SU-DHL-6 (cell line): ENCODE measurements around the gene ST3GAL5.

Source experiments
- H2AFZ ChIP-seq: fragments of 200-600 bp; sonication (generic); 2 replicates; pipeline ENCODE4 v1.6.1; 2014; ENCODE audit warnings: low read depth, mild to moderate bottlenecking, moderate library complexity, mixed read lengths, antibody characterized with exemption, low read length; ENCODE audit not compliant: severe bottlenecking
- H3F3A ChIP-seq: fragments of 200-600 bp; shearing (Covaris generic); 2 replicates; pipeline ENCODE4 v1.6.0; 2016; ENCODE audit warnings: antibody characterized with exemption, mild to moderate bottlenecking; ENCODE audit not compliant: insufficient read depth
- H3K27ac ChIP-seq: fragments of 200-600 bp; sonication (generic); 2 replicates; pipeline ENCODE4 v1.5.1; 2016; ENCODE audit warnings: low read depth, mild to moderate bottlenecking, low read length, moderate library complexity, mixed read lengths
- H3K27me3 ChIP-seq: fragments of 200-600 bp; sonication (generic), shearing (Covaris generic); 2 replicates; pipeline ENCODE4 v1.6.0; 2014; ENCODE audit warnings: mild to moderate bottlenecking, low read length
- H3K36me3 ChIP-seq: fragments of 200-600 bp; sonication (generic); 2 replicates; pipeline ENCODE4 v1.6.1; 2014; ENCODE audit warnings: mild to moderate bottlenecking, low read length, mixed read lengths
- H3K4me2 ChIP-seq: fragments of 300-600, 200-600 bp; shearing (Covaris generic), sonication (generic); 2 replicates; pipeline ENCODE4 v1.6.0; 2014; ENCODE audit warnings: low read length, low read depth, mild to moderate bottlenecking; ENCODE audit not compliant: poor library complexity, severe bottlenecking
- H3K4me3 ChIP-seq: fragments of 200-600 bp; sonication (generic); 2 replicates; pipeline ENCODE4 v1.5.1; 2014; ENCODE audit warnings: antibody characterized with exemption, low read length, mild to moderate bottlenecking, mixed read lengths; ENCODE audit not compliant: insufficient read depth, poor library complexity, severe bottlenecking
- H3K79me2 ChIP-seq: fragments of 200-600 bp; sonication (generic); 2 replicates; pipeline ENCODE4 v1.6.1; 2014; ENCODE audit warnings: mild to moderate bottlenecking, low read length, moderate library complexity; ENCODE audit not compliant: insufficient read depth
- H3K9ac ChIP-seq: fragments of 200-600 bp; sonication (generic); 2 replicates; pipeline ENCODE4 v1.7.0; 2014; ENCODE audit warnings: mild to moderate bottlenecking, low read length
- H3K9me2 ChIP-seq: fragments of 200-600 bp; sonication (generic); replicated peaks from 2 replicates; pipeline ENCODE4 v1.6.1; 2014; ENCODE audit warnings: low read length; ENCODE audit not compliant: insufficient read depth
- H3K9me3 ChIP-seq: fragments of 200-600 bp; sonication (generic); 2 replicates; pipeline ENCODE4 v1.6.1; 2014; ENCODE audit warnings: low read length, mixed read lengths; ENCODE audit not compliant: insufficient read depth
- H4K20me1 ChIP-seq: fragments of 200-600 bp; sonication (generic); 2 replicates; pipeline ENCODE4 v1.6.1; 2014; ENCODE audit warnings: low read depth, mild to moderate bottlenecking, antibody characterized with exemption, low read length, moderate library complexity, mixed read lengths
- EZH2phosphoT487 ChIP-seq: fragments of 200-600 bp; sonication (generic), shearing (Covaris generic); conservative IDR thresholded peaks from 2 replicates; pipeline ENCODE4 v1.6.1; 2018; ENCODE audit warnings: mild to moderate bottlenecking, antibody characterized with exemption, low read length, moderate library complexity, mixed read lengths
- TF ChIP-seq, protein P1 (sequence below): fragments of 200-600 bp; sonication (generic); IDR thresholded peaks from one replicate; pipeline ENCODE4 v1.5.1; 2017; ENCODE audit warnings: antibody characterized with exemption, mild to moderate bottlenecking, low read length, moderate library complexity; ENCODE audit not compliant: insufficient read depth, poor library complexity, severe bottlenecking

The ST3GAL5 gene

DNA sequence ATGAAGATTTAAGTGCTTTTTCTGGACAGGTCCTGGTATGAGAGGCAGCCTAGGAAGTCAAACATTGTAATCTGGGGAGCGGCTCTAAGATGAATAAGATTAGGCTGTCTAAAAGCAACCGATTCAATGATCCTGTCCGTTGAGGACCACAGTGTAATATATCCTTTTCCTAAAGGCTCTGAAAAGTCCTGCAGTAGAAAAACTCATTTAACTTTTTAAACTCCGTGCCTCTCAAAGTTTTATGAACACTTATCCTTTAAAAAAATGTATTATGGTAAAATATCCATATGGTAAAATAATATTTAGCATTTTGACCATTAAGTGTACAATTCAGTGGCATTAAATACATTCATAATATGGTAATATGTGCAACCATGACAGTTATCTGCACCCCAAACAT lies 95.2 kb downstream of the ST3GAL5 start:
- Histone ChIP-seq H3K36me3 (no peaks in the 10 kb centered on the region), H2AFZ (no peak overlapping the region), H3K4me3 (no peak overlapping the region), H3K27me3 (no peaks in the 10 kb centered on the region), H3K9me3 (no peaks in the 10 kb centered on the region), H3K9me2 (no peaks in the 10 kb centered on the region), H3K4me2 (no peak overlapping the region), H3K27ac (no peak overlapping the region), H3K79me2 (no peaks in the 10 kb centered on the region), H4K20me1 (no peaks in the 10 kb centered on the region), H3K9ac (no peak overlapping the region), H3F3A (no peaks in the 10 kb centered on the region)
- TF ChIP-seq, protein P1, sequence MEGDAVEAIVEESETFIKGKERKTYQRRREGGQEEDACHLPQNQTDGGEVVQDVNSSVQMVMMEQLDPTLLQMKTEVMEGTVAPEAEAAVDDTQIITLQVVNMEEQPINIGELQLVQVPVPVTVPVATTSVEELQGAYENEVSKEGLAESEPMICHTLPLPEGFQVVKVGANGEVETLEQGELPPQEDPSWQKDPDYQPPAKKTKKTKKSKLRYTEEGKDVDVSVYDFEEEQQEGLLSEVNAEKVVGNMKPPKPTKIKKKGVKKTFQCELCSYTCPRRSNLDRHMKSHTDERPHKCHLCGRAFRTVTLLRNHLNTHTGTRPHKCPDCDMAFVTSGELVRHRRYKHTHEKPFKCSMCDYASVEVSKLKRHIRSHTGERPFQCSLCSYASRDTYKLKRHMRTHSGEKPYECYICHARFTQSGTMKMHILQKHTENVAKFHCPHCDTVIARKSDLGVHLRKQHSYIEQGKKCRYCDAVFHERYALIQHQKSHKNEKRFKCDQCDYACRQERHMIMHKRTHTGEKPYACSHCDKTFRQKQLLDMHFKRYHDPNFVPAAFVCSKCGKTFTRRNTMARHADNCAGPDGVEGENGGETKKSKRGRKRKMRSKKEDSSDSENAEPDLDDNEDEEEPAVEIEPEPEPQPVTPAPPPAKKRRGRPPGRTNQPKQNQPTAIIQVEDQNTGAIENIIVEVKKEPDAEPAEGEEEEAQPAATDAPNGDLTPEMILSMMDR = no peak
- no peak for TF ChIP-seq EZH2phosphoT487

DNA sequence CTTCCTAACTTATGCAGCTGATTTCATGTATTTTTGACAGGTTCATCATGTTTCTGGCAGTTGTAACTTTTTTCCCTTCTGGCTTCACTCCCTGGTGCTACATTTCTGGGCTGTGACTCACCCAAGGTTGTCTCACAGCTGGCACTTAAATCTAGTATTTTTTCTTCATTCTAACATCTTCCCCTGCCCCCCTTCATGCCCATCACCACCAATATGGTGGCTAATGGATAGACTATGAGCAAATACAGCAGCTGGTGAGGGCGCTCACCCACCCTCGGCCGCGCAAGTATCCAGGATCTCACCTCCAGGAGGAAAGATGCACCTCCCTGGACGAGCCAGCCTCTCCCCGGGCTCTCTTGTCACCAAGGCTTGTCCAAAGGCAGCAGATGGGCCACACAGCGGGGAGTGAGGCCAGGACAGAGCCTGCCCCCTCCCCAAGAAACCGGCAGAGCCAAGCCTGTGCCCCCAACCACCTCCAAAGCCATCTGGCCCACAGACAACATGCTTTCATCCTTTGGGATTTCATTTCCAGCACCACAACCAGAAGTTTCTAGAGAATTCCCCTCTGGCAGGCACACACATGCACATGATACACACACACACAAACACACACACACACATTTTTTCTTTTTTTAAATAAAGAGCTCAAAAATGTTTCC lies 95.9 kb downstream of the ST3GAL5 start:
- Histone ChIP-seq H3K36me3 (no peaks in the 10 kb centered on the region), H3F3A (no peaks in the 10 kb centered on the region), H2AFZ (no peak overlapping the region), H3K9me3 (no peaks in the 10 kb centered on the region), H3K79me2 (no peaks in the 10 kb centered on the region), H3K27ac (no peak overlapping the region), H3K4me2 (no peak overlapping the region), H3K4me3 (no peak overlapping the region), H3K27me3 (no peaks in the 10 kb centered on the region), H3K9ac (no peak overlapping the region), H4K20me1 (no peaks in the 10 kb centered on the region), H3K9me2 (no peaks in the 10 kb centered on the region)
- TF ChIP-seq EZH2phosphoT487 = no peak
- TF ChIP-seq, protein P1 = no peak

DNA sequence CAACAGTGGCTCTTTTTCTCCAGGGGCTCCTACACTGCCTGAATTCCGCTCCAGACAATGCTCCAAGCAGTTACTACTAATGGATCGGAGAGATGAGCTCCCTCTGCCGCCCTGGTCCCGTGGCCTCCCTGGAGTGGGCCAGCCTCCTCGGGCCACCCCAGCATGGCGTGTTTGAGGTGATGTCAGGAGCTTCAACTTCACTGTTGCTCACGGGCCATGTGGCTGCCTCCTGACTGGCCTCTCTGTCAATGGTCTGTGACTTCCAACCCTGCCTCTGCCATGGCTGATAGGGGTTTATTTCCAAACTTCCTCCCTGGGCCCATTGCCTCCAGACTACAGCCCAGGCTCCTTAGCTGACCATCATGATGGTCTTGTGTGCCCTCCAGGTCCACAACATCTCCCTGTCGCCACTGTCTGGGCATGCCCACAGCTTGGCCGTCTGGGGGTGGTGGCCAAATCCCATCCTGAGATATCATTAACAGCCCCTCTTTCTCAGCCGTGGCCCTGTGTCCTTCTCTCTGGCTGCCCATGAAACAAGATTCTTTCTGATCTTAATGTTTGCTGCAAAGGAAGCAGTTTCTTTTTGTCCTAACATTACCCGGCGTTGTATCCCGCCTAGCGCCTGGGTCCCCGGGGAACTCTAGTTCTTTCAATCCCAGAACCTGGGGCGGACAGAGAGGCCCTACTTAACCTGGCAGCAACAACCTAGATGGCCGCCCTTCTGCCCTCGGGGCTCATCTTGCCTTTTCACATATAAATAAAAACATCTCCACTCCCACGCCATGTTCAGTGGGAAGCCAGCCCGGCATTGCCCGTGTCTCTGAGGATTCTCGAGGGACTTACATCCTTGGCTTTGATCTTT lies 96.9 kb downstream of the ST3GAL5 start:
- no peaks in the 10 kb centered on the region for H3F3A ChIP-seq
- no peak overlapping the region for H3K4me2 ChIP-seq
- H3K27ac ChIP-seq = no peak overlapping the region
- H2AFZ ChIP-seq = no peak overlapping the region
- no peaks in the 10 kb centered on the region for H3K79me2 ChIP-seq
- no peaks in the 10 kb centered on the region for H3K27me3 ChIP-seq
- H3K9me3 ChIP-seq = no peaks in the 10 kb centered on the region
- TF ChIP-seq, protein P1 = no peak
- no peak for TF ChIP-seq EZH2phosphoT487
- no peaks in the 10 kb centered on the region for H3K9me2 ChIP-seq
- H4K20me1 ChIP-seq = no peaks in the 10 kb centered on the region
- no peaks in the 10 kb centered on the region for H3K36me3 ChIP-seq
- H3K4me3 ChIP-seq = no peak overlapping the region
- no peak overlapping the region for H3K9ac ChIP-seq
